ENCODE measurements around the gene SUCNR1.

GRCh38 chr3:151916781-151917180 lies 43.3 kb downstream of the SUCNR1 start:
- TF ChIP-seq CTCF (IDR thresholded peaks at IDR 0.05 in 4 of 5, conservative IDR thresholded peaks at IDR 0.05 in 1 of 5): no peak
- no peak for TF ChIP-seq POLR2A (IDR thresholded peaks at IDR 0.05)
